HepG2 (cell line): Measurements from ENCODE around the gene PKMYT1. TPM values are rescaled to one million over a fixed set of nuclear protein-coding genes. Genes with fewer than 3 reads are reported as not detected.

Experiments
- ATAC-seq: fragments of 200-7000 bp; cut with Tn5 transposase; 3 replicates; pipeline ENCODE4 v1.9.1; 2020; ENCODE audit warnings: mild to moderate bottlenecking, moderate library complexity
- BruUV-seq: library from RNA; stranded (reverse); fragments of 400-500 nt; replicated peaks from 2 replicates; lab custom pipeline; 2021; lab: Mats Ljungman, UMichigan
- CTCF ChIA-PET: fragments of 300-600 bp; formaldehyde crosslinking; extraction: SDS; loops from one replicate; lab custom pipeline; 2021; ENCODE audit warnings: low total read pairs, inconsistent platforms, low intra/inter-chr PET ratio; lab: Yijun Ruan, JAX
- POLR2A ChIA-PET: fragments of 350-600 bp; sonication (Branson Sonifier 250); formaldehyde crosslinking; loops from one replicate; lab custom pipeline; 2020; ENCODE audit warnings: antibody characterized with exemption, inconsistent platforms; lab: Yijun Ruan, JAX
- DNase-seq: peaks from one replicate; pipeline ENCODE4 v3.0.0-alpha.2; 2015; ENCODE audit warnings: low spot score
- FAIRE-seq: peaks from 3 replicates; lab custom pipeline; 2011; peaks lifted over from hg19 to GRCh38; lab: Jason Lieb, UNC
- H2AFZ ChIP-seq: one replicate; pipeline ENCODE4 v1.6.1; 2011; ENCODE audit warnings: low read length, inconsistent platforms
- H3K27ac ChIP-seq: fragments of 300-600 bp; 3 replicates; pipeline ENCODE4 v1.8.0; 2011; ENCODE audit warnings: mixed run types, mild to moderate bottlenecking, mixed read lengths, low read length, inconsistent platforms; ENCODE audit not compliant: insufficient read depth; ENCODE audit errors: extremely low read length
- H3K27me3 ChIP-seq, 2 experiments: fragments of 200-600 bp in 1 of 2; 2 replicates in 1 of 2; 3 replicates in 1 of 2; pipeline versions ENCODE4 v1.6.0 to v1.8.0; 2011; ENCODE audit warnings: low read length in 2 of 2, mild to moderate bottlenecking in 2 of 2, moderate library complexity in 2 of 2, inconsistent platforms in 1 of 2; ENCODE audit not compliant: insufficient read depth in 2 of 2, control insufficient read depth in 1 of 2
- H3K36me3 ChIP-seq, 2 experiments: fragments of 200-600 bp in 1 of 2; replicated peaks in 1 of 2; 2 replicates in 1 of 2; 3 replicates in 1 of 2; pipeline versions ENCODE4 v1.5.1 to v1.8.0; 2011; ENCODE audit warnings: low read length in 2 of 2, inconsistent platforms in 1 of 2; ENCODE audit not compliant: insufficient read depth in 2 of 2, control insufficient read depth in 1 of 2
- H3K4me1 ChIP-seq: 2 replicates; pipeline ENCODE4 v1.5.1; 2012; ENCODE audit warnings: low read length, inconsistent platforms; ENCODE audit not compliant: insufficient read depth
- H3K4me2 ChIP-seq: 2 replicates; pipeline ENCODE4 v1.6.0; 2011; ENCODE audit warnings: low read depth, low read length, inconsistent platforms
- H3K4me3 ChIP-seq, 3 experiments: fragments of 200-600 bp in 1 of 3; sonication (generic), shearing (Covaris generic) in 1 of 3; replicated peaks in 1 of 3; 2 replicates each; pipeline ENCODE4 v1.5.1; 2011 to 2016; ENCODE audit warnings: low read length in 3 of 3, inconsistent platforms in 2 of 3, low read depth in 2 of 3, mild to moderate bottlenecking in 2 of 3, control low read depth in 1 of 3, mixed read lengths in 1 of 3; ENCODE audit not compliant: insufficient read depth in 1 of 3
- H3K79me2 ChIP-seq: one replicate; pipeline ENCODE4 v1.6.1; 2011; ENCODE audit warnings: low read length, inconsistent platforms; ENCODE audit not compliant: insufficient read depth
- H3K9ac ChIP-seq: 2 replicates; pipeline ENCODE4 v1.6.0; 2011; ENCODE audit warnings: mild to moderate bottlenecking, low read depth, low read length, inconsistent platforms; ENCODE audit not compliant: insufficient read depth
- H3K9me3 ChIP-seq: 2 replicates; pipeline ENCODE4 v1.5.1; 2012; ENCODE audit warnings: mild to moderate bottlenecking, low read length
- H4K20me1 ChIP-seq: 2 replicates; pipeline ENCODE4 v1.6.0; 2011; ENCODE audit warnings: inconsistent platforms, mild to moderate bottlenecking, low read length, moderate library complexity; ENCODE audit not compliant: insufficient read depth
- ADNP ChIP-seq: sonication (generic); formaldehyde crosslinking; IDR thresholded peaks from 2 replicates; pipeline ENCODE4 v1.4.0; 2020; ENCODE audit warnings: missing genetic modification reagents
- DMTF1 ChIP-seq: sonication (generic); formaldehyde crosslinking; IDR thresholded peaks from 2 replicates; pipeline ENCODE4 v1.4.0; 2020; ENCODE audit warnings: mild to moderate bottlenecking, missing genetic modification reagents
- ETV5 ChIP-seq: IDR thresholded peaks from 2 replicates; pipeline ENCODE4 v1.6.1; 2018; ENCODE audit warnings: missing biosample characterization, missing genetic modification reagents, inconsistent platforms, borderline replicate concordance
- KLF12 ChIP-seq: sonication (generic); formaldehyde crosslinking; IDR thresholded peaks from 2 replicates; pipeline ENCODE4 v1.4.0; 2020; ENCODE audit warnings: missing genetic modification reagents, borderline replicate concordance
- MYPOP ChIP-seq: sonication (generic); formaldehyde crosslinking; IDR thresholded peaks from 2 replicates; pipeline ENCODE4 v1.8.1; 2023; ENCODE audit warnings: mild to moderate bottlenecking, moderate library complexity, missing genetic modification reagents
- SP1 ChIP-seq, 2 experiments: fragments of 450-650 bp in 1 of 2; sonication (generic) in 1 of 2; formaldehyde crosslinking in 1 of 2; IDR thresholded peaks; 2 replicates each; pipeline versions ENCODE4 v1.4.0 to v1.6.1; 2016 to 2020; ENCODE audit warnings: missing genetic modification reagents in 1 of 2
- ZBTB3 ChIP-seq: sonication (generic); formaldehyde crosslinking; IDR thresholded peaks from 2 replicates; pipeline ENCODE4 v1.4.0; 2020; ENCODE audit warnings: low read depth, mild to moderate bottlenecking, moderate library complexity, missing genetic modification reagents, borderline replicate concordance
- ZNF18 ChIP-seq: sonication (generic); formaldehyde crosslinking; IDR thresholded peaks from 2 replicates; pipeline ENCODE4 v1.8.0; 2022; ENCODE audit warnings: mild to moderate bottlenecking, missing genetic modification reagents; ENCODE audit not compliant: insufficient replicate concordance
- ZNF230 ChIP-seq: sonication (generic); formaldehyde crosslinking; IDR thresholded peaks from 2 replicates; pipeline ENCODE4 v1.4.0; 2020; ENCODE audit warnings: mild to moderate bottlenecking, missing genetic modification reagents
- ZNF430 ChIP-seq: sonication (generic); formaldehyde crosslinking; IDR thresholded peaks from 2 replicates; pipeline ENCODE4 v1.9.0; 2021; ENCODE audit warnings: mild to moderate bottlenecking, missing genetic modification reagents
- ZNF747 ChIP-seq: sonication (generic); formaldehyde crosslinking; IDR thresholded peaks from 2 replicates; pipeline ENCODE4 v1.8.1; 2023; ENCODE audit warnings: missing genetic modification reagents, mild to moderate bottlenecking, borderline replicate concordance
- ZNF766 ChIP-seq: sonication (generic); formaldehyde crosslinking; IDR thresholded peaks from 2 replicates; pipeline ENCODE4 v1.5.0; 2020; ENCODE audit warnings: missing genetic modification reagents, borderline replicate concordance
- ZZZ3 ChIP-seq: sonication (generic); formaldehyde crosslinking; IDR thresholded peaks from 2 replicates; pipeline ENCODE4 v1.4.0; 2020; ENCODE audit warnings: missing genetic modification reagents, mild to moderate bottlenecking, borderline replicate concordance
- WGBS: methylation state at CpG from one replicate; pipeline ENCODE4 v1.1.6; 2017; ENCODE audit warnings: low lambda C conversion rate; 5-methylcytosine and 5-hydroxymethylcytosine counted together
- in situ Hi-C: cut with HindIII; loops from 2 replicates; pipeline ENCODE4 v1.10.0; 2017; ENCODE audit warnings: low pct_unique_long_range_greater_than_20kb; ENCODE audit not compliant: extremely low pct_ligation_motif_present
- intact Hi-C: fragments of 100-400 bp; cut with micrococcal nuclease; formaldehyde crosslinking; loops from one replicate; pipeline ENCODE4 v1.10.0; 2022; ENCODE audit not compliant: unreplicated experiment
- polyA plus RNA-seq, 8 experiments: library from polyadenylated mRNA; depleted of rRNA in 3 of 8; stranded (reverse) in 7 of 8; unstranded in 1 of 8; fragments of >200 nt; fragmentation: Illumina TruSeq in 4 of 8; extraction: Trizol in 4 of 8; gene quantifications; 2 replicates each; pipeline versions ENCODE4 v1.2.1 to v1.2.3, GENCODE V29; 2011 to 2016; ENCODE audit warnings: low read depth in 4 of 8, missing spikeins in 1 of 8, mixed read lengths in 1 of 8; ENCODE audit not compliant: insufficient read depth in 1 of 8
- total RNA-seq, 5 experiments: library from RNA; depleted of rRNA; stranded (reverse); fragments of >200 nt; fragmentation: Illumina TruSeq; extraction: Trizol; gene quantifications; 2 replicates each; pipeline ENCODE4 v1.2.3, GENCODE V29; 2016; ENCODE audit warnings: low read depth in 1 of 5

The PKMYT1 gene
- total and polyA plus RNA-seq, 2 of the 13 experiments (the other 11 are each of a cell fraction or from before 2014, with no cell fraction given) = 7.0 to 27.8 TPM

- Histone ChIP-seq H3K9ac (no peak overlapping the region), H3K36me3 (no peaks in the 10 kb centered on the region), H3K4me3 (no peak overlapping the region), H3K27ac (no peak overlapping the region), H3K4me2 (no peak overlapping the region), H3K4me1 (peaks cover 25% of the 10 kb centered on the region), H4K20me1 (no peaks in the 10 kb centered on the region), H3K27me3 (peaks cover 19 to 60% of the 10 kb centered on the region in 2 experiments), H3K9me3 (no peaks in the 10 kb centered on the region), H3K79me2 (no peaks in the 10 kb centered on the region), H2AFZ (no peak overlapping the region)
- ChIA-PET POLR2A (no interaction called here), CTCF (no interaction called here)
- WGBS = 46% methylated on average over 4 of the region's 17 CpGs
- in situ Hi-C loops = no loop called here
- DNase-seq (no peak), FAIRE-seq (no peak), ATAC-seq (no peak)
- TF ChIP-seq DMTF1 (CRISPR knock-in tag) = no peak
- no peak for TF ChIP-seq ZBTB3
- TF ChIP-seq ADNP (CRISPR knock-in tag) = no peak
- TF ChIP-seq ZNF766 = no peak
- TF ChIP-seq SP1 (IDR thresholded peaks at IDR 0.05) = no peak
- TF ChIP-seq SP1 (CRISPR knock-in tag; IDR thresholded peaks at IDR 0.05) = no peak
- no peak for TF ChIP-seq MYPOP (CRISPR knock-in tag)
- TF ChIP-seq ZNF230 (CRISPR knock-in tag) = no peak
- no peak for TF ChIP-seq ZNF18
- TF ChIP-seq KLF12 (CRISPR knock-in tag) = no peak
- TF ChIP-seq ZNF430 (CRISPR knock-in tag) = no peak
- TF ChIP-seq ETV5 (CRISPR knock-in tag) = no peak
- no peak for TF ChIP-seq ZZZ3 (CRISPR knock-in tag)
- no peak for TF ChIP-seq ZNF747
- no TSS peak for BruUV-seq
- intact Hi-C loops = no loop called here
Measured at GRCh38 chr16:2986623-2987188, 6.5 kb upstream of the PKMYT1 start.
